ENCODE data around the gene SDK2. TPM values are rescaled to one million over a fixed set of nuclear protein-coding genes. Genes with fewer than 3 reads are reported as not detected.

SDK2 gene
- total and polyA plus RNA-seq, 2 of the 8 experiments (the other 6 are each of a cell fraction or from before 2014, with no cell fraction given) = 3.9 to 4.1 TPM

- ChIA-PET POLR2A (ENCODE audit: partially characterized antibody) (no interaction called here), CTCF (ENCODE audit: partially characterized antibody) (interaction anchor here (1.6 kb wide), 1 partner anchor 17 kb away, joined by 5 read pairs; no protein-coding TSS in a partner anchor)
- no peak overlapping the region for H3K18ac ChIP-seq (ENCODE audit: extremely low read depth, low read length)
- H2BK120ac ChIP-seq (replicated peaks; ENCODE audit: low read depth, low read length) = no peak overlapping the region
- no peak overlapping the region for H2BK20ac ChIP-seq (ENCODE audit: low read length)
- no peak overlapping the region for H3K4ac ChIP-seq (replicated peaks; ENCODE audit: insufficient read length, low read depth, low read length)
- H4K8ac ChIP-seq (ENCODE audit: extremely low read depth, insufficient read depth, low read length) = no peak overlapping the region
- H2BK12ac ChIP-seq (ENCODE audit: low read depth, low read length) = no peak overlapping the region
- H2BK5ac ChIP-seq (ENCODE audit: low read depth, low read length) = no peak overlapping the region
- H3K79me1 ChIP-seq (ENCODE audit: low read depth, low read length) = no peaks in the 10 kb centered on the region
- H4K91ac ChIP-seq (replicated peaks; ENCODE audit: insufficient read length, low read length) = no peak overlapping the region
- no peak overlapping the region for H2AFZ ChIP-seq (ENCODE audit: low read length)
- no peak overlapping the region for H4K5ac ChIP-seq (ENCODE audit: insufficient read length, low read depth, low read length)
- H3K14ac ChIP-seq (ENCODE audit: insufficient read length) = no peak overlapping the region
- H3K4me2 ChIP-seq (ENCODE audit: insufficient read depth in 1 of 2, low read depth in 2 of 2, low read length in 2 of 2) = no peak overlapping the region
- H4K20me1 ChIP-seq (replicated peaks in 1 of 2; ENCODE audit: control insufficient read depth in 1 of 2, insufficient read depth in 2 of 2, low read length in 2 of 2) = no peaks in the 10 kb centered on the region
- H3K27me3 ChIP-seq (replicated peaks in 1 of 4; ENCODE audit: control insufficient read depth in 3 of 4, extremely low read depth in 1 of 4, insufficient read depth in 3 of 4, low read length in 3 of 4) = no peaks in the 10 kb centered on the region
- no peaks in the 10 kb centered on the region for H3K79me2 ChIP-seq (ENCODE audit: control insufficient read depth in 1 of 2, insufficient read depth in 2 of 2, low read length in 2 of 2)
- no peaks in the 10 kb centered on the region for H3K23me2 ChIP-seq (ENCODE audit: low read depth, low read length)
- peaks cover 0 to 4% of the 10 kb centered on the region in 2 experiments; a peak in 2 of 4 replicates for H3K9me3 ChIP-seq (ENCODE audit: insufficient read depth in 2 of 2, low read depth in 1 of 2, low read length in 1 of 2)
- no peak overlapping the region for H3K27ac ChIP-seq (ENCODE audit: low read depth, low read length)
- no peak overlapping the region for H3K56ac ChIP-seq (replicated peaks; ENCODE audit: insufficient read length, low read depth, low read length)
- TF ChIP-seq CHD1 (IDR thresholded peaks at IDR 0.05; ENCODE audit: low read depth, low read length) (no peak), BACH1 (IDR thresholded peaks at IDR 0.05; ENCODE audit: low read length) (no peak), ZNF274 (IDR thresholded peaks at IDR 0.05; ENCODE audit: borderline replicate concordance, extremely low read depth, low read length) (no peak), ATF3 (IDR thresholded peaks at IDR 0.05; ENCODE audit: insufficient read depth, low read depth, low read length) (no peak), NRF1 (IDR thresholded peaks at IDR 0.05; ENCODE audit: low read depth, low read length) (no peak), HDAC6 (IDR thresholded peaks at IDR 0.05; ENCODE audit: low read depth, low read length) (no peak), TEAD4 (IDR thresholded peaks at IDR 0.05; ENCODE audit: low read depth, low read length) (no peak), BRCA1 (IDR thresholded peaks at IDR 0.05; ENCODE audit: low read depth, low read length) (no peak), EP300 (IDR thresholded peaks at IDR 0.05; ENCODE audit: borderline replicate concordance in 1 of 2, low read depth in 2 of 2, low read length in 2 of 2) (no peak)
- TF ChIP-seq, protein P1, sequence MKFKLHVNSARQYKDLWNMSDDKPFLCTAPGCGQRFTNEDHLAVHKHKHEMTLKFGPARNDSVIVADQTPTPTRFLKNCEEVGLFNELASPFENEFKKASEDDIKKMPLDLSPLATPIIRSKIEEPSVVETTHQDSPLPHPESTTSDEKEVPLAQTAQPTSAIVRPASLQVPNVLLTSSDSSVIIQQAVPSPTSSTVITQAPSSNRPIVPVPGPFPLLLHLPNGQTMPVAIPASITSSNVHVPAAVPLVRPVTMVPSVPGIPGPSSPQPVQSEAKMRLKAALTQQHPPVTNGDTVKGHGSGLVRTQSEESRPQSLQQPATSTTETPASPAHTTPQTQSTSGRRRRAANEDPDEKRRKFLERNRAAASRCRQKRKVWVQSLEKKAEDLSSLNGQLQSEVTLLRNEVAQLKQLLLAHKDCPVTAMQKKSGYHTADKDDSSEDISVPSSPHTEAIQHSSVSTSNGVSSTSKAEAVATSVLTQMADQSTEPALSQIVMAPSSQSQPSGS (IDR thresholded peaks at IDR 0.05; ENCODE audit: low read length) = no peak
- H3K9ac ChIP-seq (replicated peaks in 1 of 4; ENCODE audit: extremely low read depth in 1 of 4, low read depth in 3 of 4, low read length in 3 of 4) = no peak overlapping the region
- WGBS, 2 experiments (ENCODE audit: extremely low coverage in 1 of 2, insufficient coverage in 1 of 2, insufficient read length in 1 of 2, insufficient replicate concordance in 2 of 2, low coverage in 1 of 2, low lambda C conversion rate in 2 of 2, missing lambda C conversion rate in 1 of 2) = 74% methylated on average over 7 of the region's 7 CpGs; no CpG with 5 or more reads in 1 of the 2 experiments
- no peak for DNase-seq (ENCODE audit: low read depth in 1 of 2, low spot score in 2 of 2)
- H3K4me3 ChIP-seq (ENCODE audit: extremely low read depth in 1 of 4, insufficient read depth in 2 of 4, low read depth in 3 of 4, low read length in 4 of 4) = no peak overlapping the region
- peaks cover 0 to 8% (median 3%) of the 10 kb centered on the region in 4 experiments; a peak in 5 of 8 replicates for H3K36me3 ChIP-seq (ENCODE audit: control insufficient read depth in 2 of 4, insufficient read depth in 4 of 4, low read length in 3 of 4)
- no peak overlapping the region for H3K23ac ChIP-seq (ENCODE audit: insufficient read length)
- H3K4me1 ChIP-seq (replicated peaks in 1 of 4; ENCODE audit: control insufficient read depth in 3 of 4, insufficient read depth in 4 of 4, low read length in 3 of 4) = no peaks in the 10 kb centered on the region
- FAIRE-seq = no peak
- H2AK5ac ChIP-seq (ENCODE audit: low read depth, low read length) = no peak overlapping the region
- no peak overlapping the region for H2BK15ac ChIP-seq (ENCODE audit: low read length)
These were observed 231.3 kb downstream of the SDK2 start for GRCh38 chr17:73412914-73413313.
